ENCODE measurements around the gene MAMLD1.

Gene MAMLD1

DNA sequence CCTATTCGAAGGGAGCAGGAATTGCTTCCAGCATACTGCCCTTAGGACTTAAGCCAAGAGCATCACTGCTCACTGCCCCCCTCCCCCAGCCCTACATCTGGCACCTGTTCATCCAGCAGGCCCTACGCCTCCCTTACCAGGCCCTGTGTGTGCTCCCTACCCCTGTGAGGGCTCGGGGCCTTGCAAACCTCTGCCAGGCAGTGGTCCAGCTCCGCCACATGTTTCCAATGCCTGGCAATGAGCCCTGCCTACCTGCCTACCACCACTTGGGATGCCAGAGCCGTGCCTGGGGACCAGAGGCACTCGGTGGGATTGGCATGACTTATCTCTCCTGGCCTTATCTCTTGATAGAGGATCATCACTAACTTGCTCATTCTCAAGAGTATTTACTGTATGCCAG lies 177.8 kb downstream of the MAMLD1 start:
- no peak for DNase-seq

DNA sequence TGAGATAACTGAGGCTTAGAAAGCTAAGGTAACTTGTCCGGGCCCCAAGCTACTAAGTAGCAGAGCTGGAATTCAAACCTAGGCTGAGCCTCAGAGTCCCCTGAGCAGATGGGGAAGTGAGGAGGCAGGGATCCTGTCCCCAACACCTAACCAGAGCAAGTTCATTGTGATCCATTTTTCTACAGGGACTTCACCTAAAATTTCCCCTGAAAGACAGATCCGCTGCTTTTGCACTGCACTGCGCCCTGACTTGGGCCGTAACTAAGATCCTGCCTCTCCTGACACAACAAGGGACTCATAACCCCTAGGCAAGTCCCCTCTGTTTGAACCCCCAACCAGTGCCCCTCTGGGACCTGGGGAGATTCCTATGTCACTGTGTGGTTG lies 179.7 kb downstream of the MAMLD1 start:
- DNase-seq: no peak

DNA sequence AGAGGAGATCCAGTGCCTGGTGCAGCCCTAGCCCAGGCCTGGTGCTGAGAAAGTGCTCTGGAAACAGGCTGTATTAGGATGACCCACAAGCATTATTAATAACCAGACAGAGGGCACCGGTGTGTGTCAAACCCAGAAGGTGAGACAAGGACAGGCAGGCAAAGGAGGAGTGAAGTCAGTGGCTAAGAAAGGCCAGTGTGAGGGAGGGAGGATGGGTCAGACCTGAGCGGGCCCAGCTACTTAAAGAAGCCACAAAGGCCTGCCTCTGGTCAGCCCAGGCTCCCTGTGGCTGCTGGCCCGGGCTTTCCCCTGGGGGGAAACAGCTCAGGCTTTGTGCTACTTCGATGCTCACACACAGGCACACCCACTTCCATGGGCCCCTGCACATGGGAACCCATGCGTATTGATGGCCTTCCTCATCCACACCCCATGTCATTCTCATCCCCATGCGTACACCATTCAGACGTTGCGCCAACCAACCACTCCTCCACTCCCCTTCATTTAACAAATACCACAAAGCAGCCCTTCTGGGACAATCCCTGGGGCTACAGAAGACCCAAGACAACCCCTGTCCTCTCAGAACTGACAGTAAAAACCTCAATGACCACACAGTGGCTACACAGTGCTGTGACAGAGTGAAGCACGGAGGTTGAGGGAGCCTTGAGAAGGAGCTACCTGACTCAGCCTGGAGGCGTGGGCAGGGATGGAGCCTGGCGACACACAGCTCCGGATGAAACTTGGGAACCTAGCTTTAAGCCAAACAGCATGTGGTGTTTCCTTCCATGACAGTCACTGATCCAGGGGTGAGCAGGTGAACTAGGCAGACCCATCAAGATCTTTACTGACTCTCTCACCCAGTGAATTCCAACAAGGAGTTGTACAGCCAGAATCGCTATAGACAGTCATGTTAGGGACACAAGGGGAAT lies 180.4 kb downstream of the MAMLD1 start:
- DNase-seq: no peak

GRCh38 chrX:150544222-150544787 lies 181.2 kb downstream of the MAMLD1 start:
- no peak for DNase-seq

DNA sequence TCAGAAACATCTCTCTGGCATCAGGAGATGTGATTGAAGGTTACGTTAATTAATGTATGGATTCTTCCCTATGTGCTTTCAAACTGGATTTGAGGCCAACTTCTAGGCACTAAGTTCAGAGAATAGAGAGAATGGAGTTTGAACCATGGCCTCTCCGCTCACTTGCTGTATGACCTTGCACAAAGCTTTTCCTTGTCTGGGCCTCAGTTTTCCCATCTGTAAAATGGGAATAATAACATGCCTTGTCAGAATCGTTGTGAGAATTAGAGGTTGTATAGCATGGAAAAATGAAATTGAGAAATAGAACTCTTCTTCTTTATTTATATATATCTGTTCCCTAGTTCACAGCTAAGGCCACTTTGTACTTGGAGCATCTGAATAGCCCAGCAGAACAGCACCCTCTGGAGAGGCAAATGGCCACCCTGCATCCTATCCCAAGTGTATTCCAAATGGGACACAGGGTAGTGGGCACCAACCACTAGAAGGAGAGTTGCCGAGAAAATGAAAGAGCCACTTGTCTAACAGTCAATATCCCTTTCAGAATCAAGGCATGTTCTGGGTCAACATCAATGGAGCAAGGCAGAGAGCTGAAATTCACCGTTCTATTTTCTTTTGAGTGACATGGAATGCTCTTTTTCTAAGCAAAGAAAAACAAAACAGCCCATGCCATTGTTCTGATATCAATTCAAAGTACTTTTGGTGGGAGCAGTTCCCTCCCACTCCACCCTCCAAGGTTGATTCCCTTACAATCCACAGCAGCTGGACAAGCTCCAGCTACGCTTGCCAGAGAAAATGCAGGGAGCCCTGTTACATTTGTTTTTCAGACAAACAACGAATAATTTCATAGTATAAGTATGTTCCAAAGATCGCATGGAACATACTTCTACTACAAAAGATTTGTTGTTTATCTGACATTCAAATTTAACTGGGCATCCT lies 182.0 kb downstream of the MAMLD1 start:
- no peak for DNase-seq

DNA sequence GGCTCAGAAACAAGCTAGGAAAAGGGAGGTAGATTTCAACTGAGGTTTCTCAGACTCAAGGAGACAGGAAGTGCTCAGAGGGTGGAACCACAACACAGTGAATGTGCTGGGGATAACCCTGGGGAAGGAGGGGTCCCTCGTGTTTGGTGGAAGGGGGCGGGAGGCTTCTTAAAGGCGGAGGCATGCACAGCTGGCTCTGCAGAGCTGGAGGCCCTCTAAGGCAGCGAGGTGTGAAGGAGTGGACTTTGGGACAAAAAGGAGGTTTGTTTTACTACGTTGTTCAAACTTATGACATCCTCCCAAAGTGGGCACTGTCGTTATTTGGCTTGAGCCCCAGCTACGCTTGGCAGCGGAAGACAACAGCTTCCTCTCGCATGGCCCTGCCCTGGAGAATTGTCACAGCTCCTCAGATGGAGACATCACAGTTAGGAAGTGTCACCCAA lies 183.6 kb downstream of the MAMLD1 start:
- no peak for DNase-seq

GRCh38 chrX:150547375-150548115 lies 184.4 kb downstream of the MAMLD1 start:
- DNase-seq: no peak

DNA sequence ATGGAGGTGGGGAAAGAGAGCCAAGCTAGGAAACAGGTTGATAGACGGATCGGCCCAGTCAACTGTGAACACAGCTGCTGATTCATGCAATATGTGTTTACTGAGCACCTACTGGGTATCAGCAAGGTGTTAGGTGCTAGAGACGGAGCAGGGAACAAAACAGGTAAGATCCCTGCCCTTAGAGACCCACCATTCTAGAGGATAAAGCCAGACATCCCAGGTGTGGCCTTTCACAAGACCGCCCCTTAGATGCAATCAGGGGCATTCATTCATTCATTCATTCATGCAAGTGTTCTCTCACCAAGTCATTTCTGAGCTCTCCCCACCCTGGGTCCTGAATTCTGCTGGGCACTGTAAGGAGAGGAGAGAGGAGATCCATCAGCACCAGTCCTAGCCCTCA lies 185.1 kb downstream of the MAMLD1 start:
- DNase-seq: no peak

- DNase-seq: no peak
Observed at GRCh38 chrX:150548684-150549083, 185.6 kb downstream of the MAMLD1 start.

GRCh38 chrX:150551963-150552362 lies 188.8 kb downstream of the MAMLD1 start:
- DNase-seq: no peak

DNA sequence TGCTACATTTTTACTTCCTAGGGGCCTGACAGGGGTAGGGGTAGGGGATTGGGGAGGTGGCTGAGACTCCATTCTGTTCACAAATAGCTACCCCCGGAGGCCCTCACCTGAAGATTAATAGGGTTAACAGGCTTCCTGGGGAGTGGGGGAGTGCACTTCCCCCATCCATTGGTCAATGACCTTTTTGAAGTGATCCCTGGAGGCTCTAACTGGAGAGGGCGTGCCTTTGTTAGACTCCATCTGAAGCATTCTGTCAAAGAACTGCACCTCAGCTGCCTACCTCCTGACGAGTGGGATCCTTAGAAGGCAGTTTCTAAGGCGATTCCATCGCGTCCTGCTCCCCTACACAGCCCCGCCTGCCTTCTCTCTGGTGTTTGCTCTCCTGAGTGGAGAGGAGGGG lies 195.3 kb downstream of the MAMLD1 start:
- DNase-seq: no peak
